ENCODE measurements around the gene OR52A1. TPM values are rescaled to one million over a fixed set of nuclear protein-coding genes. Genes with fewer than 3 reads are reported as not detected.

The OR52A1 gene
- total RNA-seq, 1 experiment from 2014 or later = not detected

DNA sequence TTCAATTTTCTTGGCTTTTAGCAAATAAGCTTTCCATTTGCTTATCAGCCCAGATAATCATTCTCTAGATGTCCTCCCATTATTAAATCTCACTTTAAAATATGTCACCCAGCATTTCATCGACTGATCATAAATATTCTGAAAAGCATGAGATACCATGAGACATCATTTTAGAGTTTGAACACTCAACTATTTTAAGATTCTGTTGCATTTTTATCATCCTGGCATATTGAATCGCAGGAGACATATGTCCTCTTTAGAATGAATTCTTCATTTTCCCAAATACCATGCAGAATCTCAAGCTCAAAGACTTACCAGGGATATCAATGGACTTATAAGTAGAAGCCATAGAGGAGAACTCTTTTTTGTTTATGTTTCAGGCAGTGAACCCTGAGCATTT is 16.6 kb downstream of the OR52A1 start, which contains the start of gene OR52A5:
Gene OR52A5, minus strand, starts transcription at position 361 of the 400 bp plus-strand sequence. CDS start 5,714 bp downstream, outside the sequence.
- no peak for ATAC-seq
- POLR2A ChIA-PET = no interaction called here

DNA sequence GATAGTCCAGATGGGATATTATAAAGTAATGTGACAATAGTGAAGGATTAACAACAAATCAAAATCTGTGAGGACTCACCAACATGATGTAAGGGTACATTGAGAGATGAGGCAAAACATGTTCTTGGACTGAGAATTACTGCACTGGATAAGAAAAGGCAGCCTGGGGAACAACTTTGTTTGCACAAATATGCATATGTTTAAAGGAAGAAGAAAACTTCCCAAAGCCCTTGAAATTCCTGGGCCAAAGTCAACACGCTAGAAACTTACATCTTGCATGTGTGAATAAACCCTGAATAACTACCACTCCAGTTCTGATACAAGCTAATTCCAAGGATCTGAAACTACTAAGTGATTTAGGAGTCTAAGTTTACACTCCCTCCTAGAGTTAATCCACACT is 17.5 kb downstream of the OR52A1 start:
- no peak for ATAC-seq
- in situ Hi-C loops (cut with HindIII; ENCODE audit: low pct_unique_long_range_greater_than_20kb, low sequenced_read_pairs) (no loop called here), intact Hi-C loops (cut with micrococcal nuclease; ENCODE audit: unreplicated experiment) (no loop called here)
- H3K4me1 ChIP-seq (ENCODE audit: control insufficient read depth, insufficient read depth, low read length) = no peaks in the 10 kb centered on the region
- CTCF ChIA-PET = no interaction called here
- no peak for DNase-seq (ENCODE audit: low read depth, low spot score)
- no peaks in the 10 kb centered on the region for H3K36me3 ChIP-seq (ENCODE audit: control insufficient read depth, insufficient read depth, low read length)
- no peaks in the 10 kb centered on the region for H3K9me3 ChIP-seq (ENCODE audit: control insufficient read depth, insufficient read depth, low read depth, low read length)
- no peak overlapping the region for H3K27ac ChIP-seq (ENCODE audit: low read length)
- POLR2A ChIA-PET = no interaction called here
- no peak overlapping the region for H3K4me3 ChIP-seq (ENCODE audit: low read depth in 2 of 2, low read length in 2 of 2)
- TF ChIP-seq, protein P1, sequence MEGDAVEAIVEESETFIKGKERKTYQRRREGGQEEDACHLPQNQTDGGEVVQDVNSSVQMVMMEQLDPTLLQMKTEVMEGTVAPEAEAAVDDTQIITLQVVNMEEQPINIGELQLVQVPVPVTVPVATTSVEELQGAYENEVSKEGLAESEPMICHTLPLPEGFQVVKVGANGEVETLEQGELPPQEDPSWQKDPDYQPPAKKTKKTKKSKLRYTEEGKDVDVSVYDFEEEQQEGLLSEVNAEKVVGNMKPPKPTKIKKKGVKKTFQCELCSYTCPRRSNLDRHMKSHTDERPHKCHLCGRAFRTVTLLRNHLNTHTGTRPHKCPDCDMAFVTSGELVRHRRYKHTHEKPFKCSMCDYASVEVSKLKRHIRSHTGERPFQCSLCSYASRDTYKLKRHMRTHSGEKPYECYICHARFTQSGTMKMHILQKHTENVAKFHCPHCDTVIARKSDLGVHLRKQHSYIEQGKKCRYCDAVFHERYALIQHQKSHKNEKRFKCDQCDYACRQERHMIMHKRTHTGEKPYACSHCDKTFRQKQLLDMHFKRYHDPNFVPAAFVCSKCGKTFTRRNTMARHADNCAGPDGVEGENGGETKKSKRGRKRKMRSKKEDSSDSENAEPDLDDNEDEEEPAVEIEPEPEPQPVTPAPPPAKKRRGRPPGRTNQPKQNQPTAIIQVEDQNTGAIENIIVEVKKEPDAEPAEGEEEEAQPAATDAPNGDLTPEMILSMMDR (IDR thresholded peaks at IDR 0.05) = no peak
- TF ChIP-seq, protein P2, sequence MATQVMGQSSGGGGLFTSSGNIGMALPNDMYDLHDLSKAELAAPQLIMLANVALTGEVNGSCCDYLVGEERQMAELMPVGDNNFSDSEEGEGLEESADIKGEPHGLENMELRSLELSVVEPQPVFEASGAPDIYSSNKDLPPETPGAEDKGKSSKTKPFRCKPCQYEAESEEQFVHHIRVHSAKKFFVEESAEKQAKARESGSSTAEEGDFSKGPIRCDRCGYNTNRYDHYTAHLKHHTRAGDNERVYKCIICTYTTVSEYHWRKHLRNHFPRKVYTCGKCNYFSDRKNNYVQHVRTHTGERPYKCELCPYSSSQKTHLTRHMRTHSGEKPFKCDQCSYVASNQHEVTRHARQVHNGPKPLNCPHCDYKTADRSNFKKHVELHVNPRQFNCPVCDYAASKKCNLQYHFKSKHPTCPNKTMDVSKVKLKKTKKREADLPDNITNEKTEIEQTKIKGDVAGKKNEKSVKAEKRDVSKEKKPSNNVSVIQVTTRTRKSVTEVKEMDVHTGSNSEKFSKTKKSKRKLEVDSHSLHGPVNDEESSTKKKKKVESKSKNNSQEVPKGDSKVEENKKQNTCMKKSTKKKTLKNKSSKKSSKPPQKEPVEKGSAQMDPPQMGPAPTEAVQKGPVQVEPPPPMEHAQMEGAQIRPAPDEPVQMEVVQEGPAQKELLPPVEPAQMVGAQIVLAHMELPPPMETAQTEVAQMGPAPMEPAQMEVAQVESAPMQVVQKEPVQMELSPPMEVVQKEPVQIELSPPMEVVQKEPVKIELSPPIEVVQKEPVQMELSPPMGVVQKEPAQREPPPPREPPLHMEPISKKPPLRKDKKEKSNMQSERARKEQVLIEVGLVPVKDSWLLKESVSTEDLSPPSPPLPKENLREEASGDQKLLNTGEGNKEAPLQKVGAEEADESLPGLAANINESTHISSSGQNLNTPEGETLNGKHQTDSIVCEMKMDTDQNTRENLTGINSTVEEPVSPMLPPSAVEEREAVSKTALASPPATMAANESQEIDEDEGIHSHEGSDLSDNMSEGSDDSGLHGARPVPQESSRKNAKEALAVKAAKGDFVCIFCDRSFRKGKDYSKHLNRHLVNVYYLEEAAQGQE (IDR thresholded peaks at IDR 0.05; ENCODE audit: insufficient read depth in 1 of 2, low read depth in 2 of 2, low read length in 1 of 2) = no peak
- TF ChIP-seq TCF7L2 (IDR thresholded peaks at IDR 0.05; ENCODE audit: low read depth, low read length) (no peak), SIN3A (IDR thresholded peaks at IDR 0.05; ENCODE audit: borderline replicate concordance, insufficient read depth, low read depth, low read length) (no peak), POLR2AphosphoS5 (IDR thresholded peaks at IDR 0.05; ENCODE audit: low read depth, low read length) (no peak)
- H3K27me3 ChIP-seq (ENCODE audit: control insufficient read depth, insufficient read depth, low read length) = no peaks in the 10 kb centered on the region; the same call in 1 of the 2 replicates
- no TSS peak for BruUV-seq (replicated peaks)

More for the DNA sequence above, 16.6 kb downstream of the OR52A1 start, which contains the start of gene OR52A5:
- in situ Hi-C loops (cut with HindIII; ENCODE audit: low pct_unique_long_range_greater_than_20kb, low sequenced_read_pairs) = no loop called here
- no peaks in the 10 kb centered on the region for H3K36me3 ChIP-seq (ENCODE audit: control insufficient read depth, insufficient read depth, low read length)
- no peak within 1 kb of the TSS for H3K4me3 ChIP-seq (ENCODE audit: low read depth in 2 of 2, low read length in 2 of 2)
- intact Hi-C loops (cut with micrococcal nuclease; ENCODE audit: unreplicated experiment) = no loop called here
- no peaks in the 10 kb centered on the region for H3K4me1 ChIP-seq (ENCODE audit: control insufficient read depth, insufficient read depth, low read length)
- TF ChIP-seq SIN3A (IDR thresholded peaks at IDR 0.05; ENCODE audit: borderline replicate concordance, insufficient read depth, low read depth, low read length) (no peak), POLR2AphosphoS5 (IDR thresholded peaks at IDR 0.05; ENCODE audit: low read depth, low read length) (no peak)
- no peaks in the 10 kb centered on the region for H3K9me3 ChIP-seq (ENCODE audit: control insufficient read depth, insufficient read depth, low read depth, low read length)
- no peak for DNase-seq (ENCODE audit: low read depth, low spot score)
- H3K27ac ChIP-seq (ENCODE audit: low read length) = no peak within 1 kb of the TSS
- BruUV-seq (replicated peaks) = no TSS peak
- CTCF ChIA-PET = no interaction called here
- H3K27me3 ChIP-seq (ENCODE audit: control insufficient read depth, insufficient read depth, low read length) = no peaks in the 10 kb centered on the region; the same call in 1 of the 2 replicates

- intact Hi-C loops (cut with micrococcal nuclease; ENCODE audit: unreplicated experiment) = no loop called here
- no peak overlapping the region for H3K4me3 ChIP-seq (ENCODE audit: low read depth in 2 of 2, low read length in 2 of 2)
- no TSS peak for BruUV-seq (replicated peaks)
- ChIA-PET POLR2A (no interaction called here), CTCF (no interaction called here)
- ATAC-seq (no peak), DNase-seq (ENCODE audit: low read depth, low spot score) (no peak)
- no peaks in the 10 kb centered on the region for H3K9me3 ChIP-seq (ENCODE audit: control insufficient read depth, insufficient read depth, low read depth, low read length)
- H3K4me1 ChIP-seq (ENCODE audit: control insufficient read depth, insufficient read depth, low read length) = no peaks in the 10 kb centered on the region
- in situ Hi-C loops (cut with HindIII; ENCODE audit: low pct_unique_long_range_greater_than_20kb, low sequenced_read_pairs) = no loop called here
- H3K36me3 ChIP-seq (ENCODE audit: control insufficient read depth, insufficient read depth, low read length) = no peaks in the 10 kb centered on the region
- TF ChIP-seq, protein P1 (IDR thresholded peaks at IDR 0.05) = no peak
- no peak for TF ChIP-seq TCF7L2 (IDR thresholded peaks at IDR 0.05; ENCODE audit: low read depth, low read length)
- TF ChIP-seq POLR2AphosphoS5 (IDR thresholded peaks at IDR 0.05; ENCODE audit: low read depth, low read length) = no peak
- TF ChIP-seq, protein P2 (IDR thresholded peaks at IDR 0.05; ENCODE audit: insufficient read depth in 1 of 2, low read depth in 2 of 2, low read length in 1 of 2) = no peak
- no peak for TF ChIP-seq SIN3A (IDR thresholded peaks at IDR 0.05; ENCODE audit: borderline replicate concordance, insufficient read depth, low read depth, low read length)
- H3K27ac ChIP-seq (ENCODE audit: low read length) = no peak overlapping the region
- H3K27me3 ChIP-seq (ENCODE audit: control insufficient read depth, insufficient read depth, low read length) = no peaks in the 10 kb centered on the region; the same call in 1 of the 2 replicates
These were observed 18.3 kb downstream of the OR52A1 start for GRCh38 chr11:5136261-5136660.
